Gastrocnemius medialis (tissue), 4 donors: Measurements from ENCODE around the gene SLC9B1.

Experiments
- POLR2A ChIP-seq, 2 donors: fragments of 450-650 bp; IDR thresholded peaks; one replicate each; pipeline ENCODE4 v1.6.1; 2017; ENCODE audit warnings: antibody characterized with exemption in 2 of 2, mild to moderate bottlenecking in 2 of 2, moderate library complexity in 2 of 2
- TF ChIP-seq, protein P1 (sequence below), 5 experiments: fragments of 450-650 bp in 3 of 5; fragments of 200-600 bp in 2 of 5; sonication (generic) in 2 of 5; IDR thresholded peaks in 4 of 5; conservative IDR thresholded peaks in 1 of 5; 1 replicate in 4 of 5; 2 replicates in 1 of 5; pipeline ENCODE4 v1.5.1; 2016 to 2019; ENCODE audit warnings: antibody characterized with exemption in 5 of 5, mild to moderate bottlenecking in 3 of 5, moderate library complexity in 3 of 5

- TF ChIP-seq, protein P1, sequence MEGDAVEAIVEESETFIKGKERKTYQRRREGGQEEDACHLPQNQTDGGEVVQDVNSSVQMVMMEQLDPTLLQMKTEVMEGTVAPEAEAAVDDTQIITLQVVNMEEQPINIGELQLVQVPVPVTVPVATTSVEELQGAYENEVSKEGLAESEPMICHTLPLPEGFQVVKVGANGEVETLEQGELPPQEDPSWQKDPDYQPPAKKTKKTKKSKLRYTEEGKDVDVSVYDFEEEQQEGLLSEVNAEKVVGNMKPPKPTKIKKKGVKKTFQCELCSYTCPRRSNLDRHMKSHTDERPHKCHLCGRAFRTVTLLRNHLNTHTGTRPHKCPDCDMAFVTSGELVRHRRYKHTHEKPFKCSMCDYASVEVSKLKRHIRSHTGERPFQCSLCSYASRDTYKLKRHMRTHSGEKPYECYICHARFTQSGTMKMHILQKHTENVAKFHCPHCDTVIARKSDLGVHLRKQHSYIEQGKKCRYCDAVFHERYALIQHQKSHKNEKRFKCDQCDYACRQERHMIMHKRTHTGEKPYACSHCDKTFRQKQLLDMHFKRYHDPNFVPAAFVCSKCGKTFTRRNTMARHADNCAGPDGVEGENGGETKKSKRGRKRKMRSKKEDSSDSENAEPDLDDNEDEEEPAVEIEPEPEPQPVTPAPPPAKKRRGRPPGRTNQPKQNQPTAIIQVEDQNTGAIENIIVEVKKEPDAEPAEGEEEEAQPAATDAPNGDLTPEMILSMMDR (IDR thresholded peaks at IDR 0.05 in 4 of 5, conservative IDR thresholded peaks at IDR 0.05 in 1 of 5) = no peak
- TF ChIP-seq POLR2A (IDR thresholded peaks at IDR 0.05) = no peak
These were observed 16.7 kb upstream of the SLC9B1 start for GRCh38 chr4:103036169-103036568.
